GM18526 (cell line): ENCODE measurements around the gene TRIM34.

Experiments
- POLR2A ChIP-seq: IDR thresholded peaks from 3 replicates; pipeline ENCODE4 v1.6.1; 2011; ENCODE audit not compliant: insufficient read length; ENCODE audit errors: extremely low read depth

TRIM34 gene

GRCh38 chr11:5610446-5610845 is 14.4 kb upstream of the TRIM34 start:
- TF ChIP-seq POLR2A: no peak

- no peak for TF ChIP-seq POLR2A
Measured at GRCh38 chr11:5611627-5612026, 13.2 kb upstream of the TRIM34 start.

- no peak for TF ChIP-seq POLR2A
Measured at GRCh38 chr11:5618807-5619206, 6.0 kb upstream of the TRIM34 start.

- TF ChIP-seq POLR2A: no peak
Measured at GRCh38 chr11:5620651-5621521, 3.9 kb upstream of the TRIM34 start.

- TF ChIP-seq POLR2A: no peak
Measured at GRCh38 chr11:5621580-5621979, 3.2 kb upstream of the TRIM34 start.

GRCh38 chr11:5622802-5623201 is 2.0 kb upstream of the TRIM34 start:
- TF ChIP-seq POLR2A: no peak

GRCh38 chr11:5625281-5625680 is 480 bp downstream of the TRIM34 start:
- no peak for TF ChIP-seq POLR2A

GRCh38 chr11:5626196-5626595 is 1.4 kb downstream of the TRIM34 start:
- no peak for TF ChIP-seq POLR2A

GRCh38 chr11:5631417-5631816 is 6.6 kb downstream of the TRIM34 start:
- no peak for TF ChIP-seq POLR2A

- no peak for TF ChIP-seq POLR2A
Measured at GRCh38 chr11:5631969-5632635, 7.3 kb downstream of the TRIM34 start.

GRCh38 chr11:5639953-5640352 is 15.2 kb downstream of the TRIM34 start:
- no peak for TF ChIP-seq POLR2A

- TF ChIP-seq POLR2A: no peak
Measured at GRCh38 chr11:5643585-5643984, 18.8 kb downstream of the TRIM34 start.

GRCh38 chr11:5646139-5646538 is 21.3 kb downstream of the TRIM34 start:
- no peak for TF ChIP-seq POLR2A

- TF ChIP-seq POLR2A: no peak
Measured at GRCh38 chr11:5655474-5655873, 30.7 kb downstream of the TRIM34 start.

GRCh38 chr11:5658318-5658717 is 33.5 kb downstream of the TRIM34 start:
- TF ChIP-seq POLR2A: no peak

GRCh38 chr11:5663511-5663910 is 38.7 kb downstream of the TRIM34 start:
- no peak for TF ChIP-seq POLR2A
